ENCODE data around the gene BST2.

Gene BST2

GRCh38 chr19:17376935-17377600 lies 28.4 kb downstream of the BST2 start, which contains the start of gene PLVAP (continued):
- TF ChIP-seq BCL6B (tag by site-specific recombination; IDR thresholded peaks at IDR 0.05): no peak
- TF ChIP-seq ZNF610 (tag by site-specific recombination; IDR thresholded peaks at IDR 0.05; ENCODE audit: borderline replicate concordance): no peak
- TF ChIP-seq ZNF473 (tag by site-specific recombination; IDR thresholded peaks at IDR 0.05): no peak
- TF ChIP-seq ZNF19 (tag by site-specific recombination; IDR thresholded peaks at IDR 0.05; ENCODE audit: low read depth): no peak
- no peak for TF ChIP-seq ZNF138 (tag by site-specific recombination; IDR thresholded peaks at IDR 0.05; ENCODE audit: borderline replicate concordance)
- no peak for TF ChIP-seq BCL11B (tag by site-specific recombination; IDR thresholded peaks at IDR 0.05; ENCODE audit: low read depth)
- no peak for TF ChIP-seq INSM2 (tag by site-specific recombination; IDR thresholded peaks at IDR 0.05)
- no peak for TF ChIP-seq ZNF10 (tag by site-specific recombination; IDR thresholded peaks at IDR 0.05)
- TF ChIP-seq ZNF629 (tag by site-specific recombination; IDR thresholded peaks at IDR 0.05): no peak
- TF ChIP-seq ZNF777 (tag by site-specific recombination; IDR thresholded peaks at IDR 0.05; ENCODE audit: borderline replicate concordance): no peak
- no peak for TF ChIP-seq ZBTB17 (tag by site-specific recombination; IDR thresholded peaks at IDR 0.05)
- no peak for TF ChIP-seq PRDM1 (tag by site-specific recombination; IDR thresholded peaks at IDR 0.05)
- no peak for TF ChIP-seq KLF17 (tag by site-specific recombination; IDR thresholded peaks at IDR 0.05)

GRCh38 chr19:17370026-17370587 lies 35.3 kb downstream of the BST2 start:
- Histone ChIP-seq H3K9me3 (ENCODE audit: control insufficient read depth, insufficient read depth, low read depth, low read length) (no peaks in the 10 kb centered on the region), H3K4me3 (ENCODE audit: low read depth, low read length) (no peak overlapping the region), H3K4me1 (ENCODE audit: control insufficient read depth, insufficient read depth, low read length) (no peaks in the 10 kb centered on the region), H3K36me3 (ENCODE audit: control insufficient read depth in 2 of 2, insufficient read depth in 1 of 2, low read length in 2 of 2) (no peaks in the 10 kb centered on the region), H3K27ac (ENCODE audit: extremely low read depth, low read depth, low read length) (no peak overlapping the region)
- TF ChIP-seq PATZ1 (tag by site-specific recombination; IDR thresholded peaks at IDR 0.05) (no peak), ZNF140 (tag by site-specific recombination; IDR thresholded peaks at IDR 0.05) (no peak), WT1 (tag by site-specific recombination; IDR thresholded peaks at IDR 0.05) (no peak), ZNF747 (tag by site-specific recombination; IDR thresholded peaks at IDR 0.05) (no peak), FEZF1 (tag by site-specific recombination; IDR thresholded peaks at IDR 0.05) (no peak), GLIS2 (tag by site-specific recombination; IDR thresholded peaks at IDR 0.05) (no peak)
- ChIA-PET CTCF (interaction anchor here (1.4 kb wide), 1 partner anchor 17 kb away, joined by 4 read pairs; no protein-coding TSS in a partner anchor), POLR2A (no interaction called here)

Data from HEK293 (cell line).